Spleen (tissue), 11 donors: ENCODE data around the gene MPHOSPH6. TPM values are rescaled to one million over a fixed set of nuclear protein-coding genes. Genes with fewer than 3 reads are reported as not detected.

Experiments used
- DNase-seq: peaks from one replicate; pipeline ENCODE4 v3.0.0-alpha.2; 2020
- H3K27ac ChIP-seq, 8 donors: fragments of 200-600 bp; sonication (generic) in 7 of 8; 1 replicate in 4 of 8; 2 replicates in 4 of 8; pipeline versions ENCODE4 v1.5.0 to v1.8.0; 2016 to 2021; ENCODE audit warnings: inconsistent platforms in 4 of 8, mild to moderate bottlenecking in 4 of 8, moderate library complexity in 1 of 8
- H3K27me3 ChIP-seq, 7 donors: fragments of 200-600 bp; sonication (generic) in 6 of 7; replicated peaks in 1 of 7; 1 replicate in 4 of 7; 2 replicates in 3 of 7; pipeline versions ENCODE4 v1.5.0 to v1.8.0; 2016 to 2021; ENCODE audit warnings: inconsistent platforms in 3 of 7, mild to moderate bottlenecking in 1 of 7
- H3K36me3 ChIP-seq, 6 donors: fragments of 200-600 bp; sonication (generic) in 5 of 6; 1 replicate in 4 of 6; 2 replicates in 2 of 6; pipeline versions ENCODE4 v1.5.0 to v1.8.0; 2016 to 2021; ENCODE audit warnings: inconsistent platforms in 2 of 6
- H3K4me1 ChIP-seq, 6 donors: fragments of 200-600 bp; sonication (generic) in 5 of 6; 1 replicate in 3 of 6; 2 replicates in 3 of 6; pipeline versions ENCODE4 v1.5.0 to v1.8.0; 2016 to 2021; ENCODE audit warnings: inconsistent platforms in 3 of 6
- H3K4me3 ChIP-seq, 8 donors: fragments of 200-600 bp; sonication (generic) in 7 of 8; 1 replicate in 4 of 8; 2 replicates in 4 of 8; pipeline versions ENCODE4 v1.5.0 to v1.8.0; 2016 to 2021; ENCODE audit warnings: inconsistent platforms in 4 of 8, mild to moderate bottlenecking in 4 of 8, moderate library complexity in 2 of 8
- H3K9me3 ChIP-seq, 8 donors: fragments of 200-600 bp; sonication (generic) in 7 of 8; 1 replicate in 4 of 8; 2 replicates in 4 of 8; pipeline versions ENCODE4 v1.5.0 to v1.8.0; 2016 to 2021; ENCODE audit warnings: inconsistent platforms in 4 of 8
- POLR2A ChIP-seq, 3 donors: fragments of 450-650 bp; IDR thresholded peaks; one replicate each; pipeline ENCODE4 v1.5.1; 2017; ENCODE audit warnings: antibody characterized with exemption in 3 of 3, mild to moderate bottlenecking in 1 of 3
- POLR2AphosphoS5 ChIP-seq, 3 donors: sonication (generic); formaldehyde crosslinking; IDR thresholded peaks; one replicate each; pipeline ENCODE4 v1.5.1; 2017; ENCODE audit warnings: antibody characterized with exemption in 3 of 3
- WGBS, 5 donors: extraction: QIAGEN DNeasy Blood & Tissue Kit in 3 of 5; methylation state at CpG; one replicate each; pipeline versions ENCODE4 v1.1.5 to v1.1.7; 2013 to 2018; 5-methylcytosine and 5-hydroxymethylcytosine counted together
- intact Hi-C: fragments of 100-400 bp; cut with DNase I; formaldehyde crosslinking; loops from one replicate; pipeline ENCODE4 v1.15.0; 2023; ENCODE audit warnings: low total_unique reads
- polyA plus RNA-seq, 3 donors: library from polyadenylated mRNA; stranded (reverse); fragments of 200-250 nt; gene quantifications; one replicate each; pipeline ENCODE4 v1.2.1, GENCODE V29; 2013
- small RNA-seq, 4 donors: library from RNA; depleted of rRNA; stranded (forward); fragments of <200 nt; gene quantifications; one replicate each; pipeline ENCODE3, GENCODE V24; 2016
- total RNA-seq, 7 donors: library from RNA; depleted of rRNA in 3 of 7; stranded (reverse); fragments of >200 nt in 3 of 7; fragmentation: NEBNext Ultra II Directional in 4 of 7; extraction: Animal tissue kit (Norgen Biotek cat#: 25700) in 4 of 7; gene quantifications; one replicate each; pipeline versions ENCODE4 v1.1.0 to v1.2.1, GENCODE V29; 2016 to 2021
- TF ChIP-seq, protein P1 (sequence below), 11 experiments: fragments of 200-600 bp in 7 of 11; fragments of 450-650 bp in 4 of 11; sonication (generic) in 4 of 11; IDR thresholded peaks in 8 of 11; conservative IDR thresholded peaks in 3 of 11; 1 replicate in 7 of 11; 2 replicates in 4 of 11; pipeline versions ENCODE4 v1.4.0 to v1.8.0; 2016 to 2021; ENCODE audit warnings: antibody characterized with exemption in 11 of 11, inconsistent platforms in 4 of 11, mild to moderate bottlenecking in 1 of 11
- donor health status: healthy with polysubstance abuse.
- donor health status: DM: no; HTN: no; CAD: no; lungs with moderate emphysema.
- donor health status: DM: no; HTN: no; CAD: no.
- donor health status: Bipolar disorder and iron deficiency.
- donor health status: healthy.
- donor health status: DM: no; HTN: no; CAD: no.
- donor health status: DM: yes; HTN: yes; CAD: no.

The MPHOSPH6 gene
- total and polyA plus RNA-seq, 10 donors, result 13.7 to 56.8 (median 22.9) TPM

DNA sequence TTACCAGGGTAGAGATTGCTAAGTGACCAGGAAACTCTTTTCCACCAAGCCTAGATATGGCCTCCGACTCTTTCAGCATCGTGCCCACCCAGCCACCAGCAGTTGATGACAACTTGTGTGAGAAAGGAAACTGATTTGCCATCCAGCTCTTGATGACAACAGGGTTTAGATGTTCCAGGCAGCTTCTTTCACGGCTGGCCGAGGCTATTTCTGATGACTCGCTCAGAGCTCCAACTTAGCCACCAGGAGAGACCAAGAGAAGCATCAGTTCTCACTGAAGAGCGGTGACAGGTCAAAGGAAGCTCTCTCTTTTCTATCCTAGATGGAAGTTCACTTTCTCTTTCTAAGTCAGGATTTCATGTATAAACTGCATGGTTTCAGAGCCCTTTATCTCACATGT lies 61.2 kb downstream of the MPHOSPH6 start:
- no peak overlapping the region for H3K4me3 ChIP-seq
- peaks cover 0 to 7% (median 0%) of the 10 kb centered on the region in 7 donors for H3K27me3 ChIP-seq
- TF ChIP-seq POLR2AphosphoS5 (IDR thresholded peaks at IDR 0.05), result no peak
- no peak for TF ChIP-seq POLR2A (IDR thresholded peaks at IDR 0.05)
- TF ChIP-seq, protein P1, sequence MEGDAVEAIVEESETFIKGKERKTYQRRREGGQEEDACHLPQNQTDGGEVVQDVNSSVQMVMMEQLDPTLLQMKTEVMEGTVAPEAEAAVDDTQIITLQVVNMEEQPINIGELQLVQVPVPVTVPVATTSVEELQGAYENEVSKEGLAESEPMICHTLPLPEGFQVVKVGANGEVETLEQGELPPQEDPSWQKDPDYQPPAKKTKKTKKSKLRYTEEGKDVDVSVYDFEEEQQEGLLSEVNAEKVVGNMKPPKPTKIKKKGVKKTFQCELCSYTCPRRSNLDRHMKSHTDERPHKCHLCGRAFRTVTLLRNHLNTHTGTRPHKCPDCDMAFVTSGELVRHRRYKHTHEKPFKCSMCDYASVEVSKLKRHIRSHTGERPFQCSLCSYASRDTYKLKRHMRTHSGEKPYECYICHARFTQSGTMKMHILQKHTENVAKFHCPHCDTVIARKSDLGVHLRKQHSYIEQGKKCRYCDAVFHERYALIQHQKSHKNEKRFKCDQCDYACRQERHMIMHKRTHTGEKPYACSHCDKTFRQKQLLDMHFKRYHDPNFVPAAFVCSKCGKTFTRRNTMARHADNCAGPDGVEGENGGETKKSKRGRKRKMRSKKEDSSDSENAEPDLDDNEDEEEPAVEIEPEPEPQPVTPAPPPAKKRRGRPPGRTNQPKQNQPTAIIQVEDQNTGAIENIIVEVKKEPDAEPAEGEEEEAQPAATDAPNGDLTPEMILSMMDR (IDR thresholded peaks at IDR 0.05 in 8 of 11, conservative IDR thresholded peaks at IDR 0.05 in 3 of 11), result no peak
- no peak overlapping the region for H3K27ac ChIP-seq
- no peaks in the 10 kb centered on the region for H3K36me3 ChIP-seq
- intact Hi-C loops, result no loop called here
- WGBS, 5 donors, result 79 to 92% (median 86%) methylated on average over 6 of the region's 6 CpGs
- DNase-seq, result no peak
- H3K9me3 ChIP-seq, result no peaks in the 10 kb centered on the region
- H3K4me1 ChIP-seq, result no peaks in the 10 kb centered on the region

DNA sequence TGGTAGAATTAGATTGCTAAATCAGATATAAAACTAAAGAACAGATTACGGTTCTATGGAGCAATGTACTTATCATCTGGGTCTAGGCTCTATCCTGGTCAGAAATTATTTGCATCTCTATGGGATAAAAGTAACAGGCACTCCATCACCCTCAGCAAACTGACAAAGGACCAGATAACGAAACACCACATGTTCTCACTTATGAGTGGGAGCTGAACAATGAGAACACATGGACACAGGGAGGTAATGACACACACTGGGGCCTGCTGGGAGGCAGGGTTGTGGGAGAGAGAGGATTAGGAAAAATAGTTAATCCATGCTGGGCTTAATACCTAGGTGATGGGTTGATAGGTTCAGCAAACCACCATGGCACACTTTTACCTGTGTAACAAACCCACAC lies 61.9 kb downstream of the MPHOSPH6 start:
- Histone ChIP-seq H3K4me1 (no peaks in the 10 kb centered on the region), H3K27ac (no peak overlapping the region), H3K27me3 (peaks cover 0 to 7% (median 0%) of the 10 kb centered on the region in 7 donors), H3K36me3 (no peaks in the 10 kb centered on the region), H3K4me3 (no peak overlapping the region), H3K9me3 (no peaks in the 10 kb centered on the region)
- TF ChIP-seq, protein P1 (IDR thresholded peaks at IDR 0.05 in 8 of 11, conservative IDR thresholded peaks at IDR 0.05 in 3 of 11), result no peak
- TF ChIP-seq POLR2AphosphoS5 (IDR thresholded peaks at IDR 0.05) (no peak), POLR2A (IDR thresholded peaks at IDR 0.05) (no peak)
- intact Hi-C loops, result no loop called here
- 81 to 94% (median 84%) methylated on average over 2 of the region's 2 CpGs for WGBS, 5 donors
- DNase-seq, result no peak

DNA sequence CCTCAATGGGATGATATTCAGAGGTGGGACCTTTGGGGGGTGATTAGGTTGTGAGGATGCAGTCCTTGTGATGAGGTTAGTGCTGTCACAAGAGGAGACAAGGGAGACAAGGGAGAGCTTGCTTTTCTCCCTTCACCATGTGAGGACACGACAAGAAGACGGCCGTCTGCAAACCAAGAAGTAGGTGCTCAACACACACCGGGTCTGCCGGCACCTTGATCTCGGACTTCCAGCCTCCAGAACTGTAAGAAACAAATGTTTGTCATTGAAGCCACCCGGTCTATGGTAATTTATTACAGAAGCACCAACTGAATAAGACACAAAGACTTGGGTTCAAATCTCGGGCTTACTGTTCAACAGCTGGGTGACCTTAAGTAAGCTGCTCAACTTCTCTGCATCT lies 64.9 kb downstream of the MPHOSPH6 start:
- TF ChIP-seq POLR2A (IDR thresholded peaks at IDR 0.05) (no peak), POLR2AphosphoS5 (IDR thresholded peaks at IDR 0.05) (no peak)
- TF ChIP-seq, protein P1 (IDR thresholded peaks at IDR 0.05 in 8 of 11, conservative IDR thresholded peaks at IDR 0.05 in 3 of 11), result no peak
- Histone ChIP-seq H3K27me3 (no peaks in the 10 kb centered on the region), H3K4me3 (no peak overlapping the region), H3K27ac (no peak overlapping the region), H3K9me3 (no peaks in the 10 kb centered on the region), H3K4me1 (no peaks in the 10 kb centered on the region), H3K36me3 (no peaks in the 10 kb centered on the region)
- intact Hi-C loops, result no loop called here
- WGBS, 5 donors, result 88 to 95% (median 89%) methylated on average over 8 of the region's 8 CpGs
- no peak for DNase-seq

Small RNA genes within 50 kb of the gene (small RNA-seq; reads per million reads assigned to genes)
- gene RN7SKP190, result 0 reads per million in 4 donors

Other genes with a start within 250 kb of the MPHOSPH6 start
- 1 to 10 TPM; 2.4 to 5.4 (median 3.2) TPM for gene SDR42E1, start 158.8 kb downstream of the MPHOSPH6 start, total RNA-seq
- gene SDR42E1, start 158.8 kb downstream of the MPHOSPH6 start, polyA plus RNA-seq, result 1 to 10 TPM in 1 of 3 donors, under 1 TPM in 2; 0.62 to 1.2 (median 0.63) TPM
- gene HSD17B2, start 135.0 kb downstream of the MPHOSPH6 start, total RNA-seq, result not detected
- gene HSD17B2, start 135.0 kb downstream of the MPHOSPH6 start, polyA plus RNA-seq, result under 1 TPM in 2 of 3 donors, not detected in 1; 0.09 to 0.13 TPM